NCI-H2196 treated with DMSO at 0.1 percent for 48 hours (cell line): Measurements from ENCODE around the gene LHB.

Source experiments
- DNase-seq: peaks from one replicate; lab custom pipeline; 2025; ENCODE audit not compliant: unreplicated experiment; lab: John Stamatoyannopoulos, UW

LHB gene

DNA sequence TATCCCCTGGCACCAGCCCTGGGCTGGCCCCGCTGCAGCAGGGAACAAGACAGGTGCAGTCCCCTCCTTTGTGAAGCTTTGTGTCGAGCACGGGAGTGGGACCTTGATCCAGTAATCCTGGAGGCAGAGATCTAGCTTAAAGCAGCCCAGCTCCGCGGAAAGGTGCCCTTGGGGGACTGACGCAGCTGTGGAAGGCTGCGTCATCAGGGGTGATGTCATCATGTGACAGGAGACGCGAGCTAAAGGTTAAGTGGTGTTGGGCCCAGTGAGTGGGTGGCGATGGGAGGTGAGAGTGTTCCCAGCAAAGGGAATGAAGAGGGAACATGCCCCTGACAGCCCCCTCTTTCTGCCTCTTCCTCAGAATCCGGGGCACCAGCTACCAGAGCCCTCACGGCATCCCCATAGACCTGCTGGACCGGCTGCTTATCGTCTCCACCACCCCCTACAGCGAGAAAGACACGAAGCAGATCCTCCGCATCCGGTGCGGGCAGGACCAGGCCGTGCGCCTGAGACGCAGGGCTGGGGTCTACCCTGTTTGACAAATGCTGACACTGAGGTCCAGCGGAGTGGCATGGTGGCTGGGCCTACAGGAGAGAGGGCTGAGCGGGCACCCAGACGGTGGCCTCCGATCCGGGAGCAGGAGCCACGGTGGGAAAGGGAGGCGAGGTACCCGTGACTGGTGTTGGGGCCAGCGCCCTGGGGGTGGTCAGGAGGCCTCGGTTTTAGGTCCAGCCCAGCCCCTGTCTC, 2.6 kb downstream of the LHB start:
- no peak for DNase-seq

DNA sequence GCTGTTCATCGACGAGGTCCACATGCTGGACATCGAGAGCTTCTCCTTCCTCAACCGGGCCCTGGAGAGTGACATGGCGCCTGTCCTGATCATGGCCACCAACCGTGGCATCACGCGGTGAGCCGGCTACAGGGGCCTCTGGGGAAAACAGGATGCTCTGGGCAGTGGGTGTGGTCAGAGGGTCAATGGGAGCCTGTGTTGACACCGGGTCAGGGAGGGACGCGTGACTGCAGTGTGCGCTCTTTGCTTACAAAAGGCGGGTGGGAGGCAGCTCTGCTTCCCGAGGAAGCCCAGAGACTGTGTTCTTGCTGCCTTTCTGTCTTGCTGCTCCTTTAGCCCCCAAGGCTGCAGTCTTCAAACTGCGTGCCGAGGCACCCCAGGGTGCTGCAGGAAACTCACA, 5.7 kb downstream of the LHB start:
- DNase-seq, result no peak

DNA sequence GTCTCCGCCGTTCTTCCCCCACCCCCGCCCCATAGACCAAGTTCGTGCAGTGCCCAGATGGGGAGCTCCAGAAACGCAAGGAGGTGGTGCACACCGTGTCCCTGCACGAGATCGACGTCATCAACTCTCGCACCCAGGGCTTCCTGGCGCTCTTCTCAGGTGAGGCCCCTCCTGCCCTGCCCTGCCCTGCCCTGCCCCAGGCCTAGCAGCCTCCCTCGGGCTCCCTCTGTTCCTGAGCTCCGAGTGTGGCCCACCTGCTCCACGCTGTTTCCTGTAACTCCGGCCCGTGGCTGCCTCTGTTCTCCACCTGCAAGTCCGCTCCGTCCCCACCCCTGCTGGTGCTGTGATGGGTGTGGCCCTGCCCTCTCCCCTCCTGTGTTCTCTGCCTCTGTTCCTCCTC, 6.4 kb downstream of the LHB start:
- no peak for DNase-seq

DNA sequence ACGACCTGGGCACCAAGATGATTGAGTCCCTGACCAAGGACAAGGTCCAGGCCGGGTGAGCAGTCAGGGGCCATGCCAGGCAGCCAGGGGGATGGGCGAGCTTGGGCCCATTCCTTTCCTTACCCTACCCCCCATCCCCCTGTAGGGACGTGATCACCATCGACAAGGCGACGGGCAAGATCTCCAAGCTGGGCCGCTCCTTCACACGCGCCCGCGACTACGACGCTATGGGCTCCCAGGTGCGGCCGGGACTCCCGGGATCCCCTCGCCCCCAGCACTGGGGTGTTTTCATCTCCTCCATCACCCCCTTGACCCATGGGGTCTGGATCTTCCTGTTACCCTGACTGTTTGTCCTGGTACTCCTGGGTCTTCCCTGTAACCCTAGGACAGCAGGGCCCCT, 7.1 kb downstream of the LHB start:
- no peak for DNase-seq

DNA sequence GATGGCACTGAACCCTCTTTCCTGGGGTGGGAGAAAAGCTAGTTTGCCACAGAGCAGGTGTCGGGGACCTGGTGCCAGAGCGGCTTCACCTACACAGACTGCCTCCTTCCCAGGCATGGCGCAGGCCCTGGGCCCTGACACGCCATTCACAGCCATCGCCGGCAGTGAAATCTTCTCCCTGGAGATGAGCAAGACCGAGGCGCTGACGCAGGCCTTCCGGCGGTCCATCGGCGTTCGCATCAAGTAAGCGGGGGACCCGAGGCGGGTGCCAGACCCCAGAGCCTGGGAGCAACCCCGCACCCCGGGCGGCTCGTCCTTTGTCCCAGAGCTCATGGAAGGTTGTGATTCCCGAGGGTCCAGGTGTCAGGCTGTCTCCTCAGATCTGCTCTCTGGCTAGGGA, 10.0 kb downstream of the LHB start:
- no peak for DNase-seq

DNA sequence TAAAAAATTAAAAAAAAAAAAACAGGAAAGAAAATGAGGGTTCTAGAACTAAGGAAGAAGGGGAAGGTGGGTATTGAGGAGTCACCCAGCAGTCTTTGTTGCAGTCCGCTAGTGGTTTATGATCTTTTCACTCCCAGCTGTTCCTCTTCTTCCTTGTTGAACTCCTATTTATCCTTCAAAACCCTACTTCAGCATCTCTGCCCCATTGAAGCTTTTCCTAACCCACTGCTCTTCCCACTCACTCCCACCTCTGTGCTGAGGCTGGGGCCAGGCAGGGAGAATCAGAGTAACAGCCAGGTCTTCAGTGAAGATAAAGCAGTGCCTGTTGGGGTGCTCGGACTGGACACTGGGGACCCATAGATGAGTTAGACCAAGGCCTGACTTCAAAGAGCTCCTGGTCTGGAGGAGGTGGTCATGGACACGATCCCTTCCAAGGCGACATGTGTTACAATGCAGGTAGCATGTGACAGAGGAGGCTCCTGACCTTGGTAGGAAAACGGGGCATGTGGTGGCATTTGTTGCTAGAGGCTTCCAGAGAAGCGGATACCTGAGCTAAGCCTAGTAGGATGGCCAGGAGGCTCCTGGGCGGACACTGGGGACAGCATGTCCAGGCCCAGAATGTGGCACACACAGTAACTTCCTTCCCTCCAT, 11.8 kb downstream of the LHB start:
- no peak for DNase-seq

DNA sequence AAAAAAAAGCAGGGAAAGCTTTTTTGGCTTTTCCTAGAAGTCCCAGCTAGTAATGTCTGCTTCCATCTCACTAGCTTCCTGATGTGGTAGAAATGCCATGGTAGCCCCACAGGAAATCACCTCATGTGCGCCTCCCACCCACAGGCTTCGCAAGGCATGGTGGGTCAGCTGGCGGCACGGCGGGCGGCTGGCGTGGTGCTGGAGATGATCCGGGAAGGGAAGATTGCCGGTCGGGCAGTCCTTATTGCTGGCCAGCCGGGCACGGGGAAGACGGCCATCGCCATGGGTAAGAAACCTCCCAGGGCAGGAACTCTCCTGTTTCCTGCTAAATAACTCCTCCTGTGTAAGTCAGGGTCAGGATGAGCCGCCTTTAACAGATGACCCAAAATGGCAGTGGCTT, 12.8 kb downstream of the LHB start:
- no peak for DNase-seq

DNA sequence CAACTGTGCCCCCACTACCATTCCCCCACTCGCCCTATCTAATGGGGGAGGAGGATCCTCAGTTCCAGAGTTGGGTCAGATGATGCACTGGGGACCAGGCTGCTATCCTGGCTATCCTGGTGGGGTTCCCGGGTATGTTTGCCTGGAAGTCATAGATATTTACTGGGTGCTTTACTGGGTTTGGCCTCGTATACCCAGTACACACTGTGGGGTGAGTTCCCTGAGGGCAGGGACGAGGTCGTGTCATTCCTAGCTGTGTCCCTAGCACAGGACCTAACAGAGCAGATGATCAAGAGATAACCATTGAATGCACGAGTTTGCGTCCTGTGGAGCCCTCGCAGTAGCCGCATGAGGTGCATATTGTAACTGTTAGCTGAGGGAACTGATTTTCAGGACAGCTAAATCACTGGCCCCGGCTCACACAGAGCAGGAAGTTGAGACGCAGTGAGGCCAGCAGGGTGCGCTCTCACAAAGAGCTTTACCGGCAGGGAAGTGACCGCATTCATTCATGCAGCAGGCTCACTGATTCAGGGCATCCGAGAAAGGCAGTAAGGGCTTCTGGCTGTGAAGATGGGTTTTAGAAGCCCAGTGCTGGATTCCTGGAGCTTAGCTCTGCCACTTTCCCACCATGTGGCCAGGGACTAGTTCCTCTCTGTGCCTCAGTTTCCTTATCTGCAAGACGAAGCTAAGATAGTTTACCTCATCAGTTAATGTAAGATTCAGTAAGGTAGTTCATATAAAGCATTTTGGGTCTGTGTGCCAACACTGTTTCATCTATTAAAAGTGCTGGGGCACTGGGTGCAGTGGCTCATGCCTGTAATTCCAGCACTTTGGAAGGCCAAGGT, 17.2 kb downstream of the LHB start:
- no peak for DNase-seq

DNA sequence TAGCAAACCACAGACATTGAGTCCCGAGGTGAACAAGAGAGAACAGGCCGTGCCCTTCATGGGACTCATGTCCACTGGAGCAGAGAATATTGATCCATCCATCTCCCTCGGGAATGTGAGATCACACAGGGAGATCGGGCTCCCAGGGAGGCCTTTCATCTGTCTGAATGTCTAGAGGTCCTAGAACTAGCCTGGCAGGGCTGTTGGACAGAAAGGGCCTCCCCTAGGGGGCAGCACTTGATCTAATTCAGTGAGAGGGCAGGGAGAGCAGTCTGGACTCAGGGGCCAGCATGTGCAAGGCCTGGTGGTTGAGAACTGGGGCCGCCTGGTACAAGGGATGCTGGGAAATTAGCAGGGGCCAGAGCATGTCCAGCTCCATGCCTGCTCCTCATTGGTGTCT, 18.9 kb downstream of the LHB start:
- DNase-seq, result peak; percentile 37

DNA sequence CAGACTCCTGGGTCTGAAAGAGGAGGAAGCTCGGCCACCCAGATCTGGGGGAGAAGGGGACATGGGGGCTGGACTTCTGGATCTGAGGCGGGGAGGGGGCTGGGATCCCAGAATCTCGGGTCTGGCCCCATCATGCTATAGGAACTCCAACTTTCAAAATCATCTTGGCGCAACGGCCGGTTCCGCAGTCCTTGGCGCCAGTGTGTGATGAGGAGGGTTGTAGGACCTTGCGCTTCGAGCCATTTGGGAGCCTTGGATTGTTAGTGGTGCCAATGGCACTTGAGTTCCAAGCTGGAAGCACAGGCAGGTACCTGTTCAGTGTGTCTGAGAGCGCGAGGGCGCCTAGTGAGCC, 22.9 kb downstream of the LHB start:
- DNase-seq, result no peak

DNA sequence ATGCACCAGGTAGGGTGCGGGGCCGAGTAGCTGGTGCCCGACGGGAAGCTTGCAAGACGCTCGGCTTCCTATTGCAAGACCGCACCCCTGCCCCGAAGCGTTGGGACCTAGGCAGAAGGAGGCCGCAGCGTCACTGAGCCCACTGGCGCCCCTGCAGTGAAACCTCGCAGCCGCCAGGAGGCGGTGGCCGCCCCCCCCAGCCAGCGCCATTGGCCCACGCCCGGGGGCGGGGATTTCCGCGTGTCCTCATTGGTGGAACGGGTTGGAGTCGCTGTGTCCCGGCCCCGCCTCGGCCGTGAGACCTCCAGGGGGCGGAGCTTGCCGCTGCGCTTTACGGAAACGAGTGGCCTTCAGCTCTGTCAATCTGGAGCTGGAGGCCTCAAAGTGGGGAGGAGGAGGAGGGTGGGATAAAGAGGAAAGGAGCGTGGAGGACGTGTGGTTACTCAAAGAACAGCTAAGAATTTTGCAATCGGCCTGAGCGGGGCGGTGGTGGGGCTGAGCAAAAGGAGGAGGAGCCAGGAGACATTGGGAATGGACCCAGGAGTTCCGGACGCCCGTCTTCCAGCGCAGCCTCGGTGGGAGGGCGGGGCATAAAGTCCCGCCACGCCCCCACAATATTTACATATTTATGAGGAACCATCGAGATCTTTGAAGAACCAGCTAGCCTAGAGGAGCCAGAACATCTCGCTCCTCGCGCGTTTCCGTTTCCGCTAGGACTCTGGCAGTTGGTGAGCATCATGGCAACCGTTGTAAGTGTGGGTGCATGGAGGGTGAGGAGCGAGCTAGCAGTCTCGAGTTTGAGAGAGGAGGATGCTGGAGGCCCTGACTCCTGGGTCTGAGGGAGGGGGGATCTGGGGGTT, 23.5 kb downstream of the LHB start, which contains the start of the genes GYS1 and RUVBL2:
GYS1 (minus strand) TSS at position 135 of the 860 bp plus-strand sequence. CDS start 197 bp downstream, outside the sequence.
RUVBL2 (plus strand) TSS at position 713 of the 860 bp plus-strand sequence; CDS start at position 738, 25 bp downstream.
- DNase-seq, result peak; percentile 99

DNA sequence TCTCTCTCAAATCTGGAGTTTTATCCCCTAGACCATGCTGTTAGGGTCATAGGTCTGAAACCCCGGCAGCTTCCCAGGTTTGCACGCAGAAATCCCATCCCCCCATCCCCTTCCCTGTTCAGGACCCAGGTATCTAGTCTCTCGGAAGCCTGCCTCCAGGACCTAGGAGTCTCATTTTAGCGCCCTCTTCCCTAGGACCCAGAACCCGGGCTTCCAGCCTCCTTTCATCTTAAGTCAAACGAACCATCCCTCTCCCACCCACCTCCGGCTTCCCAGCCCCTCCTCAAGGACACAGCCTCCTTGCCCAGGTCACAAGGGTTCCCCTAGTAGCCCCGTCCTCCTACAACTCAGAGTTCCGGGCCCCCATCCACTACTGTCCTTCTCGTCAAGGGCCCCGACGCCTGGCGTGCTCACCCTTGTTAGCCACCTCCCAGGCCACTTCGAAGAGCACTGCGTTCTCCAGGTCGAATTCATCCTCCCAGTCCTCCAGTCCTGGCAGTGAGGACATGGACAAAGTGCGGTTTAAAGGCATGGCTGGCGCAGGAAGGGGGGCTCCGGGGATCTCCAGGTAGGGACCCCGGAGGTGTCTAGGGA, 24.2 kb downstream of the LHB start:
- DNase-seq, result no peak

DNA sequence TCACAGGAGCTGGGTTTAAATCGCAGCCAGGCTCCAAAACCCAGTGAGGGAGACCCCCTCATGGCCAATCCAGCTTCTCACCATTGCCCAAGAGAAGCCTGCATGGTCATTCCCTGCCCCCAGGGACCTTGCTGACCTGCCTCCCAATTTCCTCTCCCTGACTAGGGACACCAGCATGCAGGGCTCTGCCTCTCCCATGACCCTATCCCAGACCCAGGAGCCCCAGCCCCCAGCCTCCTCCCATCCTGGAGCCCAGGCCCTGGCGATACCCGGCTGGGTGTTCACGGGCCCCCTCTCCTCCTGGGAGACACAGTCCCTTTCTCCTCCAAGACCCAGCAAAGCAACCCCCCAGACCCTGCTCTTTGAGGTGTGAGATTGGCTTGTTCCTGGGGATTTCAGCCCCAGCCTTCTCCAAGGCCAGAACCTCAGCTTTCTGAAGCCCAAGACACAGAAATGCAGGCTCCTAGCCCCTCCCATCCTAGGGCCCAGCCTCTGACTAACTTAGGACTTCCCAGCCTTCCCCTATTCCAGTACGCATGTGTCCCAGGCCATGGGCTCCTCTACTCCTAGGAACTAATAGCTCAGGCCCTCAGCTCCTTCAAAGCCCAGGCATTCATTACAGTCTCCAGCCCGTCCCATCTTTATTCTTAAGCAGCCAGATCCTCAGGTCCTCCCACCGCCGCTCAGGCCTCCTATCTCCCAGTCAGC, 24.9 kb downstream of the LHB start:
- no peak for DNase-seq

DNA sequence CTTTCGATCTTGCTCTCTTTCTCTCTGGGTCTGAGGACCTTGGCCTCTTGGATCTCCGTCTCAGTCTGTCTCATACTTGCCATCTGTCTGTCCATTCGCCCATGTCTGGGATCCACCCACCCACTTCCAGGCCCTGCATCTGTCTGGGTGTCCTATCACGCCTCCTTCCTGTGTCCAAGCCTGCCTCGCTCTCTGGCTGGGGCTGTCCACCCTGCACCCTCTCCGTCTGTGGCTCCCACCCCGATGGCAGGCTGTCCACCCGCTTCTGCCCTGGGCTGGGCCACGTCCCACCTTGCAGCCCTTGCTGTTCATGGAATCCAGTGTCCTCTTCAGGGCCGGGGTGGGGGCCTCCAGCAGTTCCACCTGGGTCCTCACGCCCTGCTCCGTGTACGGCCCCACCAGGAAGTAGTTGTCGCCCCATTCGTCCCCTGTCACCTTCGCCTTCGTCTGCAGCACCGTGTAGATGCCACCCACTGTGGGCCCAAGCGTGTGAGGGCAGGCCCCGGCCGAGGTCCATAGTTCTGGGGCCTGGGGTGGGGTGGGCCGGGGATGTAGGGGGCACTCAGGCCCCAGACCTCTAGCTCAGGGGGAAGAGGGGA, 25.8 kb downstream of the LHB start:
- no peak for DNase-seq

DNA sequence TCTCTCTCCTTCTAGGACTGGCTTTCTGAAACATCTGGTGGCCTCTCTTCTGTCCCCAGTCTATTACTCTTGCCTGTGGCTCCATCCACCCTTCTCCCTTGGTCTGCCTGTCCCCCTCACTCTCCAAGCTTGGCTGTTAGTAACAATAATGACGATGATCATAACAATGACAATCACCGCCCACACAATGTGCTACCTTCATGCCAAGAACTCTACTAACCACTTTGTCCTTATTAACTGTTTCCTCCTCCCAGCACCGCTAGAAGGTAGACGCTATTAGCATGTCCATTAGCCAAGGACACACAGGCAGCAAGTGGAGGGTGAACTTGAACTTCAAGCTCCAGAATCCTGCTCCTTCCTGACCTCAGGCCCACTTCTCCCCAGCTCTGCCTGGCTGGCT, 26.5 kb downstream of the LHB start:
- DNase-seq, result no peak

DNA sequence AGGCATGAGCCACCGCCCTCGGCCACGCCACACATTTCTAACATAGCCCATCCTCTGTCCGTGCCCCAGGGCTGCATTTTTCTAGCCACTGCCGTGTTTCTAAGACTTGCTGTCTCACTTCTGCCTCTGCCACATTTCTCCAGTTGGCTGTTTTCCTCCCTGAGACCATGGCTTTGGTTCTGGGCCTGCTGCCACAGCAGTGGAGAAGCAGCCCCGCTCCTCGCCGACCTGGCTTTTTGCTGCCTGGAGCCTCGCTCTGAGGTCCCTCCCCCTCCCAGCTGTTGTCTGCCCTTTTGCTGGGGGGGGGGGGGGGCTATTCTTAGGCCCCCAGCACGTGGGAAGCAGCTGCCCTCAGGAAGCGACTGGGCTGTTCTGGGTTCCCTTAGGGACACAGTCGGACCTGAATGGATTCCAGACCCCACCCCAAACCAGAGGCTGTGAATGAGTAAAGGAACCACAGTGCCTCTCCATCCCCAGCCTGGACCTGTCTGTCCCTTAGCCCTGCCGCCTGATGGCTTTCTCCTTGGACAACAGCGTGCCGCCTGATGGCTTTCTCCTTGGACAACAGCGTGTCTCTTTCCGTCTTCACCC, 27.1 kb downstream of the LHB start:
- DNase-seq, result no peak

DNA sequence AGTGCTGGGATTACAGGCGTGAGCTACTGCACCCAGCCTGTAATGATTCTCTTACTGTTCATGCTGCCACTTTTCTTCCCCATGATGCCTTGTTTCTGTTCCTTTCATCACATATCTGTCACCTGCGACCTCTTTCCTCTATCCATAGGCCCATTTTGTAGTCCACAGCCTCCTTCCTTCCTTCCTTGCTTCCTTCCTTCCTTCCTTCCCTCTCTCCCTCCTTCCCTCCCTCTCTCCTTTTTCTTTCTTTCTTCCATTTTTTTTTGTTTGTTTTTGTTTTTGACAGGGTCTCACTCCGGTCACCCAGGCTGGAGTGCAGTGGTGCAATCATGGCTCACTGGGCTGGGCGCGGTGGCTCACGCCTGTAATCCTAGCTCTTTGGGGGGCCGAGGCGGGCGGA, 28.0 kb downstream of the LHB start:
- DNase-seq, result no peak

DNA sequence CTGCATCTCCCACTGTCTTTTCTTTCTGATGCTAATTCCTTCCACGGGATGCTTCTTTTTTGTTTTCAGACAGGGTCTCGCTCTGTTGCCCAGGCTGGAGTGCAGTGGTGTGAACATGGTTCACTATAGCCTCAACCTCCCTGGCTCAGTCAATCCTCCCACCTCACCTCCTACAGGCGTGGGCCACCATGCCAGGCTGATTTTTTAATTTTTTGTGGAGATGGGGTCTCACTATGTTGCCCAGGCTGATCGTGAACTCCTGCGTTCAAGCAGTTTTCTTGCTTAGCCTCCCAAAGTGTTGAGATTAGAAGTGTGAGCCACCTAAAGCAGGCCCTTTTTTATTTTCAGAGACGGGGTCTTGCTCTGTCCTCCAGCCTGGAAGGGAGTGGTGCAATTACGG, 28.6 kb downstream of the LHB start:
- no peak for DNase-seq

DNA sequence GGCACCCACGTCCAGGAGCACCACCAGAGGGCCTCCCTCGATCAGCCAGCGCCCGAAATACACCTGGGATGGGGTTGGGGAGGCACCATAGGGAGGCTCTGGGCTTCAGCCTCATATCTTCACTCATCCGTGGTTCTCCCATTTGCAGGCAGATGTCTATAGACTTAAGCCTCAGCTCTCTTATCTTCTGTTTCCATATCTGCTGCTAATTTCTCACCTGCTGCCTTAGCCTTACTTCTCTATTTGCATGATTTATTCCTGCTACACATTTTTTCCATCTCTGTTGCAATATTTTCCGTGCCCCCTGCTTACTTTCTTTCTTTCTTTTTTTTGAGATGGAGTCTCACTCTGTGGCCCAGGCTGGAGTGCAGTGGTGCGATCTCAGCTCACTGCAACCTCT, 29.6 kb downstream of the LHB start:
- DNase-seq, result no peak
